ENCODE measurements around the gene NFE2. TPM values are rescaled to one million over a fixed set of nuclear protein-coding genes. Genes with fewer than 3 reads are reported as not detected.

The NFE2 gene
- 9.4 TPM for total RNA-seq

- Histone ChIP-seq H3K27me3 (ENCODE audit: insufficient read depth, low read length) (peaks cover 9% of the 10 kb centered on the region), H3K9me3 (ENCODE audit: low read depth, low read length) (no peaks in the 10 kb centered on the region), H3K4me1 (ENCODE audit: insufficient read depth, low read length) (peaks cover 88% of the 10 kb centered on the region), H3K4me3 (ENCODE audit: low read length) (peak within 1 kb of the TSS; percentile 54)
Measured at GRCh38 chr12:54300732-54301427, at the start of gene NFE2. Gene NFE2 (minus strand): TSS chr12:54301015. CDS start chr12:54295248, 5,767 bp downstream.

- Histone ChIP-seq H3K27me3 (ENCODE audit: insufficient read depth, low read length) (no peaks in the 10 kb centered on the region), H3K4me1 (ENCODE audit: insufficient read depth, low read length) (peaks cover 11% of the 10 kb centered on the region), H3K9me3 (ENCODE audit: low read depth, low read length) (no peaks in the 10 kb centered on the region), H3K4me3 (ENCODE audit: low read length) (no peak overlapping the region)
Measured at GRCh38 chr12:54349679-54350078, 48.9 kb upstream of the NFE2 start.

DNA sequence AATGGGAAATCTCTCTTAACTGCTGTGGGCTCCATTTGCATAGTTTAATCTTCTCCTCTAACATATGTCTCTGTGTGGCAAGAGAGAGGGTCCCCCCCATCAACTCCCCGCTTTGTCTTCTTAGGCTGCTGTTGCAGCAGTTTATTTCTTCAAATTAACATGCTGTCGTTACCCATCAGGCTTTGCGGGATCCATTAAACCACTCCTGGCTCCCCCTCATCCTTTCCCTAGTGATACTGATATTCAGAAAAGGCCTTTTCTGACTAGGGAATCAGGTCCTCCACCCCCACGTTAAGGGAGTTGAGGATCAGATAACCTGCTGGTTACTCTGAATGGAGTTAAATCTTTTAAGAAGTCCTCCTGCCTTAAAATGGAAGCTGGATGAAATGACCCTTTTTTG, 48.2 kb upstream of the NFE2 start:
- H3K4me3 ChIP-seq (ENCODE audit: low read length), result no peak overlapping the region
- no peaks in the 10 kb centered on the region for H3K27me3 ChIP-seq (ENCODE audit: insufficient read depth, low read length)
- H3K4me1 ChIP-seq (ENCODE audit: insufficient read depth, low read length), result peaks cover 12% of the 10 kb centered on the region
- no peaks in the 10 kb centered on the region for H3K9me3 ChIP-seq (ENCODE audit: low read depth, low read length)

DNA sequence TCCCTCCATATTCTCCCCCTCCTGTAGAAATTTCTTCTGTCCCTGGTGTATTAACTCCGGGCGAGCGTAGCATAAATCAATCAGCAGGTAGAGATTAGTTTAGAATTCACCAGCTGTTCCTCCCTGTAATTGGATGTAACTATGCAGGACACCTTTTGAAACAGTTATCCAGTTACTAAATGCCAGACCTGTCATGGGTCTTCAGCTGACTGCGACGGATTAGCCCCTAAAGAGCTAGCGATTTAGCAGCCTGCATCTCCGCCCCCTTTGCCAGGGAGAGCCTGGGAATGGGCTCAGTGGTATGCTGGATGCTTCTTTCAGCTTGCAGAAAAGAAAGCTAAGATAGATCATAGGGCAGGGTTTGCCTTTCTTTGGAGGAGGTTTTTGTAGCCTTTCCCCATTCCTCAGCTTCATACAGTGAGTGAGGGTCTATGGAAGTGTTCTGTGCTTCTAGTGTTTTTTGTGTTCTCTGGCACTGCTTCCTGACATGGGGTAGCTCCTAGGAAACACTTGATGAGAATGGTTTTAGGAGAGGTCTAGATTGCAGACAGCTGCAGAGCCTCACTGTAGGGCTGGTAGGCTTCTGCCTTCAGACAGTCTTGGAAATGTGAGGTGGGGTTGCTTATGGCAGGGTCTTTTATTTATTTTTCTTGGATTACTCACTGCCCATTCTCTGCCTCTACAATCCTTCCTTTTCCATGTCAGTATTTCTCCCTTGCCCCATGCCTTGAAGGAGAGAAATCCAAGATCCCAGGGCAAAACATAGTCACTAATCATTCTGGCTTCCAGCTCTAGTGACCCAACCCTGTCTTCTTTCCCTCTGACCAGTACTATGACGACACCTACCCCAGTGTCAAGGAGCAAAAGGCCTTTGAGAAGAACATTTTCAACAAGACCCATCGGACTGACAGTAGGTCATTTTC, 40.8 kb upstream of the NFE2 start:
- peaks cover 15% of the 10 kb centered on the region for H3K4me1 ChIP-seq (ENCODE audit: insufficient read depth, low read length)
- H3K27me3 ChIP-seq (ENCODE audit: insufficient read depth, low read length), result no peaks in the 10 kb centered on the region
- H3K4me3 ChIP-seq (ENCODE audit: low read length), result no peak overlapping the region
- no peaks in the 10 kb centered on the region for H3K9me3 ChIP-seq (ENCODE audit: low read depth, low read length)

DNA sequence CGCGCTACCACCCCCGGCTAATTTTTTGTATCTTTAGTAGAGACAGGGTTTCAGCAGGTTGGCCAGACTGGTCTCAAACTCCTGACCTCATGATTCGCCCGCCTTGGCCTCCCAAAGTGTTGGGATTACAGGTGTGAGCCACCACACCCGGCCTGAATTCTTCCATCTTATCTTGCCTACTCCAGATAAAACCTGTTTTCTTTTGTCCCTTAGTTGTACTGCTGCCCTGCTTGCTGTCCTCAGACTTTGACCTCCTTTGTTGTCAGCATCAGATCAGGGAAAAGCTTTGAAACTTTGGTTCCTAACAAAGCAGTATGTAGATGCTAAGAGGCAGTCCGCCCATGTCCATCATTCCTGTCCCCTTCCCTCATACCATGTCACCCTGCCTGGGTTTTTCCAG, 40.0 kb upstream of the NFE2 start:
- no peaks in the 10 kb centered on the region for H3K27me3 ChIP-seq (ENCODE audit: insufficient read depth, low read length)
- H3K4me1 ChIP-seq (ENCODE audit: insufficient read depth, low read length), result peaks cover 15% of the 10 kb centered on the region
- H3K4me3 ChIP-seq (ENCODE audit: low read length), result no peak overlapping the region
- H3K9me3 ChIP-seq (ENCODE audit: low read depth, low read length), result no peaks in the 10 kb centered on the region

DNA sequence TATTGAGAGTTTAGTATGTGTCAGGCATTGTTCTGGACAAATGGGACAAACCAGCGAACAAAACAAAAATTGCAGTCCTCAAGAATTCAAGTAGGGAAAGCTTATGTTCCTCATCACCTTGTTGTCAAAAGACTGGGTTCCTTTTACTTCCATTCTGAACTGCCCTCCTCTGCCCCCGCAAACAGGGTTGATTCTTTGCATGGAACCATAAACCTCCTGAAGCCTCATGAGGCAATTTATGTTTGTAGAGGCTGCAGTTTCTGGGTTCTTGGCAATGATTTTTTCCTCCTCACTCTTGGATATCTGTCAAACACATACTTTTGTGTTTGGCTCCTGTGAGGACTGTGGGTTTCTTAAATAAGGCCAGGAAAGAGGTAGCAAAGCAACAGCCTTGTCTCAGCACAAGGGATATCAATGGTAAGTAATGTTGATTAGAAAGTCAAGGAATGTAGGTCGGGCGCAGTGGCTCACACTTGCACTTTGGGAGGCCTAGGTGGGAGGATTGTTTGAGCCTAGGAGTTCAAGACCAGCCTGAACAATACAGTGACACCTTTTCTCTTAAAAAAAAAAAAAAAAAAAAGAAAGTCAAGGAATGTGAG, 38.0 kb upstream of the NFE2 start:
- Histone ChIP-seq H3K27me3 (ENCODE audit: insufficient read depth, low read length) (no peaks in the 10 kb centered on the region), H3K4me1 (ENCODE audit: insufficient read depth, low read length) (peaks cover 10% of the 10 kb centered on the region), H3K9me3 (ENCODE audit: low read depth, low read length) (no peaks in the 10 kb centered on the region), H3K4me3 (ENCODE audit: low read length) (no peak overlapping the region)

DNA sequence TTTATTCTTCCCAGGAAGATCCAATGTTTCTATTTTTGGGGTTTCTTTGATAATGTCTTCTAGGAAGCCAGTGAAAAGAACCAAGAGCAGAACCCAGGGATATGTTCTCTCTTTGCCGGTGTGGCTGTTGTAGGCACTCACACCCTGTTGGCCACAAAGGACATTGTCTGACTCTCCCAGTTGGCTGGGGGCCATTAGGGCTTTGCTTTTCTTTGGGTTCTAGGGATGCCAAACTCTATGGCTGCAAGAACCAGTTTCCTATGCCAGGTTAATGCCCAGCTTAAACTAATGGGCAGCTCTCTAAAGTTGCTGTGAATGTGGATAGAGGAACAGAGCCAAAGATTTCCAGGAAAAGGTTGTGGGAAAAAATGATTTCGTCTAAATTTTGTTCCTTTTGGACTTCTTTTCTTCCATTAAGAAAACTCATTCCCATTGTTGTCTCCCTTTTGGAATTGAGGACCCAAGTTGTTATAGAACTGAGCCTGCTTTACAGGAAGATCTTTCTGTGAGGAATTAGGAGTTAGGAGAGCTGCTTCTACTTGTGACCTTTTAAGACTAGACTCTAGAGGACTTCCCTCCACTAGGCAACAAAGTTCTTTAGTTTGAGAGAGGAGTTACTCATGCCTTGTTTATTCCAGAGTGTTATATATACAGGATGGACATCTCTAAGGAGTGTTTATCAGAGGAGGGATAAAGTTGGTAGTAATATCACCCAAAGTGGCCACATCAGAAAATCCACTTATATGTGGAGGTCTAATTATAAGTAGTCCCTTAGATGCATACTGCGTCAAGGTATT, 37.2 kb upstream of the NFE2 start:
- Histone ChIP-seq H3K4me3 (ENCODE audit: low read length) (no peak overlapping the region), H3K4me1 (ENCODE audit: insufficient read depth, low read length) (peaks cover 10% of the 10 kb centered on the region), H3K9me3 (ENCODE audit: low read depth, low read length) (no peaks in the 10 kb centered on the region), H3K27me3 (ENCODE audit: insufficient read depth, low read length) (no peaks in the 10 kb centered on the region)

- H3K27me3 ChIP-seq (ENCODE audit: insufficient read depth, low read length), result no peaks in the 10 kb centered on the region
- peaks cover 13% of the 10 kb centered on the region for H3K4me1 ChIP-seq (ENCODE audit: insufficient read depth, low read length)
- H3K9me3 ChIP-seq (ENCODE audit: low read depth, low read length), result no peaks in the 10 kb centered on the region
- no peak overlapping the region for H3K4me3 ChIP-seq (ENCODE audit: low read length)
Measured at GRCh38 chr12:54337280-54337842, 36.5 kb upstream of the NFE2 start.

- Histone ChIP-seq H3K4me3 (ENCODE audit: low read length) (no peak overlapping the region), H3K4me1 (ENCODE audit: insufficient read depth, low read length) (peaks cover 50% of the 10 kb centered on the region), H3K9me3 (ENCODE audit: low read depth, low read length) (no peaks in the 10 kb centered on the region), H3K27me3 (ENCODE audit: insufficient read depth, low read length) (no peaks in the 10 kb centered on the region)
Measured at GRCh38 chr12:54333420-54334034, 32.7 kb upstream of the NFE2 start.

DNA sequence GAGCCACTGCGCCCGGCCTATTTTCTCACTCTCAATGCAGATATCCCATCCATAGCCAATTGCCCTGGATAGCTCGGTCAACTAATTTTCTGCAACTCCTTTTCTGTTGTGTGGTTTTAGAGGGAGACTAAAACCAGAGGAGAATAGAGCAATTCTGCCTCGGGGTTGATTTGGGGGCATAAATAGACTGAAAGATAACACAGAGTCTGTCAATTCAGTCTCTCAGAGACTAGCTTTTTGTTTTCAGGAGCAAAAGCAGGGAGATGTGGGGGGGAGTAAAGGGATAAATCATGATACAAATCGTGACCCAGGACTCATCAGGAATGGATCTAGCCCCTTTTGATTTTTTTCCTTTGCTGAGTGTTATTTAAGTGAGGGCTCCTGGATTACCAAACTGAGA, 30.6 kb upstream of the NFE2 start:
- H3K27me3 ChIP-seq (ENCODE audit: insufficient read depth, low read length), result no peaks in the 10 kb centered on the region
- H3K9me3 ChIP-seq (ENCODE audit: low read depth, low read length), result no peaks in the 10 kb centered on the region
- H3K4me3 ChIP-seq (ENCODE audit: low read length), result no peak overlapping the region
- peaks cover 59% of the 10 kb centered on the region for H3K4me1 ChIP-seq (ENCODE audit: insufficient read depth, low read length)

DNA sequence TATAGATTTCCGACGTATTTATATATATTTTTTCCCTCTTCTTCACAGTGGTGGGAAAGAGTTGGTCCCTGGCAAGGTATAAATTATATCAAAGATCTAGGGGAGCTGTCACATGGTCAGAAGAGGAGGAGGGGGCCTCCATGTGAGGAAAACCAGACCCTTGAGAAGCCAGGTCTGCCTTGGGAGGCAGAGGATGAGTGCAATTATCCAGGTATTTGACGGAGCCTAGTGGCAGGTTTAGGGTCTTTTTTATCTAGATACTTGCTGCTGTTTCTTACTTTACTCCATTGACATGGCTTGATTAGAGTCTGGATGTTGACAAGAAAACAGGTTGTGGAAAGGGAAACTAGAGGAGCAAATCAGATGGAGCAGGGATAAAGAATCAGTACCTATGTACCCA, 29.6 kb upstream of the NFE2 start:
- Histone ChIP-seq H3K4me3 (ENCODE audit: low read length) (no peak overlapping the region), H3K27me3 (ENCODE audit: insufficient read depth, low read length) (no peaks in the 10 kb centered on the region), H3K4me1 (ENCODE audit: insufficient read depth, low read length) (peaks cover 68% of the 10 kb centered on the region), H3K9me3 (ENCODE audit: low read depth, low read length) (no peaks in the 10 kb centered on the region)

GRCh38 chr12:54329759-54330158, 28.9 kb upstream of the NFE2 start:
- peaks cover 71% of the 10 kb centered on the region for H3K4me1 ChIP-seq (ENCODE audit: insufficient read depth, low read length)

DNA sequence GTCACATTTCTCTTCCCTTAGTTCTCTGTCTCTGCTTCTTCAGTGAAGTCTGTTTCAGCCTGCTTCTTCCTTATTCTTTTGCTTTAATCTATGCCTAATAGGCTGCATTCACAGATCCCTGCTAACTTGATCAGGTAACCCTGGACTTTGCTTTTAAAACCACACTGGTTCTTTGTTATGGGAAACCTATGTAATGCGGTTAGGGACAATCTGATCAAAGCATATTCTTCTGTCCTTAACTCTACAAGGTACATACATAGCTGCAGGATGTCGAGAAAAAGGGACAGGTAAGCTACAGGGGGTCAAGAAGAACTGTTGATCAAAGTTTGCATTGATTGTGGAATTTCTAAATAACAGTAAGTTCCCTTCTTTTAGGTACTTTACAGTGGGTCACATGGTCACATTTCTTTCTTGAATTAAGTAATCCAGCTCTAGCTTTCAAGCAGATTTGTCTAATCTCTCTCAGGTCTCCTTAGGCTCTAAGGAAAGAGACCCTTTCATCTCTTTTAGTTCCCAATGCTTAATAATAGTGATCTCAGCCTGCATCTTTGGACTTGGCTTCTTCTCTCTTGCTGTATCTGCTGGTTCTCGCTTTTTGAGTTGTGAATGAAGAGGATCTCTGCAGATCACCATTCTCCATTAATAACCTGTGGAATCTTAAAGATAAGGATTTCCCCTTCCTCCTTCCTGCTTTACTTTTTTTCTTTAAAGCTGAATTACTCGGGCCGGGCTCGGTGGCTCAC, 28.0 kb upstream of the NFE2 start:
- Histone ChIP-seq H3K27me3 (ENCODE audit: insufficient read depth, low read length) (no peaks in the 10 kb centered on the region), H3K4me1 (ENCODE audit: insufficient read depth, low read length) (peaks cover 79% of the 10 kb centered on the region), H3K4me3 (ENCODE audit: low read length) (no peak overlapping the region), H3K9me3 (ENCODE audit: low read depth, low read length) (no peaks in the 10 kb centered on the region)

More at GRCh38 chr12:54329759-54330158, 28.9 kb upstream of the NFE2 start:
- Histone ChIP-seq H3K27me3 (ENCODE audit: insufficient read depth, low read length) (no peaks in the 10 kb centered on the region), H3K9me3 (ENCODE audit: low read depth, low read length) (no peaks in the 10 kb centered on the region), H3K4me3 (ENCODE audit: low read length) (no peak overlapping the region)

Data from mononuclear cell (primary cell).